NB4 (cell line): ENCODE data around the gene DCN.

ENCODE experiments used
- CTCF ChIP-seq: IDR thresholded peaks from one replicate; pipeline ENCODE4 v1.5.1; 2012; ENCODE audit warnings: low read depth, low read length
- MYC ChIP-seq: IDR thresholded peaks from 2 replicates; pipeline ENCODE4 v1.6.1; 2011; ENCODE audit warnings: low read depth, low read length

- TF ChIP-seq CTCF (no peak), MYC (no peak)
Measured at GRCh38 chr12:91098941-91099340, 83.7 kb downstream of the DCN start.
